K562 (cell line): ENCODE measurements around the gene DTL. TPM values are rescaled to one million over a fixed set of nuclear protein-coding genes. Genes with fewer than 3 reads are reported as not detected.

Experiments used
- ATAC-seq: fragments of 200-7000 bp; cut with Tn5 transposase; 3 replicates; pipeline ENCODE4 v1.9.1; 2020; ENCODE audit warnings: moderate library complexity
- BruUV-seq: library from RNA; stranded (reverse); fragments of 400-500 nt; replicated peaks from 2 replicates; lab custom pipeline; 2021; lab: Mats Ljungman, UMichigan
- CTCF ChIA-PET: fragments of 300-600 bp; formaldehyde crosslinking; extraction: SDS; loops from one replicate; lab custom pipeline; 2021; ENCODE audit warnings: low intra/inter-chr PET ratio; lab: Yijun Ruan, JAX
- POLR2A ChIA-PET: fragments of 300-600, 350-650 bp; sonication (Branson Sonifier 250); formaldehyde crosslinking; extraction: SDS; loops from one replicate; lab custom pipeline; 2021; ENCODE audit warnings: antibody characterized with exemption, inconsistent platforms; lab: Yijun Ruan, JAX
- DNase-seq, 4 experiments: peaks; one replicate each; pipeline versions ENCODE4 v3.0.0 to v3.0.0-alpha.2; 2011 to 2018; ENCODE audit warnings: low spot score in 3 of 4, mixed read lengths in 3 of 4; ENCODE audit errors: extremely low read depth in 1 of 4
- FAIRE-seq: peaks from 2 replicates; lab custom pipeline; 2011; peaks lifted over from hg19 to GRCh38; lab: Jason Lieb, UNC
- H2AFZ ChIP-seq: 2 replicates; pipeline ENCODE4 v1.6.0; 2011; ENCODE audit warnings: low read depth, low read length, control low read depth, inconsistent platforms
- H3K27ac ChIP-seq: fragments of 200-600 bp; 3 replicates; pipeline ENCODE4 v1.8.0; 2011; ENCODE audit warnings: low read depth, mild to moderate bottlenecking, control low read depth, inconsistent platforms, low read length, moderate library complexity, mixed read lengths; ENCODE audit errors: extremely low read depth
- H3K27me3 ChIP-seq, 2 experiments: fragments of 300-600 bp in 1 of 2; 2 replicates in 1 of 2; 3 replicates in 1 of 2; pipeline versions ENCODE4 v1.6.0 to v1.8.0; 2011; ENCODE audit warnings: inconsistent platforms in 2 of 2, low read length in 2 of 2, mild to moderate bottlenecking in 1 of 2, mixed read lengths in 1 of 2, moderate library complexity in 1 of 2; ENCODE audit not compliant: control insufficient read depth in 2 of 2, insufficient read depth in 2 of 2
- H3K36me3 ChIP-seq: fragments of 300-600 bp; 3 replicates; pipeline ENCODE4 v1.8.0; 2011; ENCODE audit warnings: mild to moderate bottlenecking, low read length, inconsistent platforms; ENCODE audit not compliant: control insufficient read depth, insufficient read depth
- H3K4me1 ChIP-seq, 2 experiments: fragments of 200-600 bp in 1 of 2; replicated peaks in 1 of 2; 2 replicates in 1 of 2; 3 replicates in 1 of 2; pipeline versions ENCODE4 v1.5.1 to v1.8.0; 2011; ENCODE audit warnings: inconsistent platforms in 2 of 2, low read length in 2 of 2, mild to moderate bottlenecking in 1 of 2, mixed read lengths in 1 of 2, moderate library complexity in 1 of 2; ENCODE audit not compliant: control insufficient read depth in 2 of 2, insufficient read depth in 2 of 2
- H3K4me2 ChIP-seq: 2 replicates; pipeline ENCODE4 v1.6.1; 2011; ENCODE audit warnings: low read length, control low read depth, inconsistent platforms, mixed read lengths; ENCODE audit not compliant: insufficient read depth
- H3K4me3 ChIP-seq: fragments of 200-600 bp; sonication (generic), shearing (Covaris generic); 2 replicates; pipeline ENCODE4 v1.5.1; 2016; ENCODE audit warnings: control low read depth, inconsistent platforms
- H3K79me2 ChIP-seq: fragments of 200-600 bp; 3 replicates; pipeline ENCODE4 v1.8.0; 2011; ENCODE audit warnings: low read length, inconsistent platforms; ENCODE audit not compliant: control insufficient read depth, insufficient read depth
- H3K9ac ChIP-seq, 2 experiments: 2 replicates each; pipeline versions ENCODE4 v1.6.0 to v1.6.1; 2011; ENCODE audit warnings: low read depth in 2 of 2, low read length in 2 of 2, control low read depth in 1 of 2, inconsistent platforms in 1 of 2, mild to moderate bottlenecking in 1 of 2, mixed read lengths in 1 of 2; ENCODE audit not compliant: insufficient read depth in 1 of 2
- H3K9me1 ChIP-seq: one replicate; pipeline ENCODE4 v1.6.0; 2011; ENCODE audit warnings: inconsistent platforms, mild to moderate bottlenecking, low read length, moderate library complexity; ENCODE audit not compliant: control insufficient read depth, insufficient read depth
- H3K9me3 ChIP-seq: replicated peaks from 2 replicates; pipeline ENCODE4 v1.5.1; 2011; ENCODE audit warnings: low read depth, low read length, inconsistent platforms; ENCODE audit not compliant: control insufficient read depth, insufficient read depth
- H4K20me1 ChIP-seq: replicated peaks from 2 replicates; pipeline ENCODE4 v1.6.1; 2011; ENCODE audit warnings: low read length, inconsistent platforms, mixed read lengths; ENCODE audit not compliant: control insufficient read depth, insufficient read depth
- AFF1 ChIP-seq, 2 experiments: fragments of 450-650 bp; IDR thresholded peaks; 2 replicates each; pipeline ENCODE4 v1.6.1; 2018; ENCODE audit warnings: mild to moderate bottlenecking in 2 of 2, low read depth in 1 of 2; ENCODE audit not compliant: partially characterized antibody in 2 of 2
- CCAR2 ChIP-seq: fragments of 200-400 bp; formaldehyde crosslinking; IDR thresholded peaks from 2 replicates; pipeline ENCODE4 v1.6.1; 2017; ENCODE audit warnings: mild to moderate bottlenecking, low read depth, low read length
- CTCFL ChIP-seq: IDR thresholded peaks from 2 replicates; pipeline ENCODE4 v1.6.1; 2011; ENCODE audit warnings: borderline replicate concordance, low read depth, mild to moderate bottlenecking, moderate library complexity, low read length; ENCODE audit not compliant: insufficient read depth, poor library complexity, severe bottlenecking
- PRDM10 ChIP-seq: fragments of 450-650 bp; IDR thresholded peaks from 2 replicates; pipeline ENCODE4 v1.6.1; 2018; ENCODE audit not compliant: partially characterized antibody
- PTRF ChIP-seq: fragments of 450-650 bp; IDR thresholded peaks from 2 replicates; pipeline ENCODE4 v1.6.1; 2016; ENCODE audit warnings: mild to moderate bottlenecking, missing genetic modification characterization, missing compliant biosample characterization
- ZNF518B ChIP-seq: fragments of 250-450 bp; sonication (Bioruptor Pico); IDR thresholded peaks from 2 replicates; pipeline ENCODE4 v1.5.0; 2021; ENCODE audit warnings: mild to moderate bottlenecking, moderate library complexity
- WGBS: fragments of 100-300 bp; shearing (Covaris generic); methylation state at CpG from one replicate; pipeline ENCODE4 v1.1.6; 2016; ENCODE audit warnings: low coverage, mixed read lengths; ENCODE audit not compliant: insufficient coverage; ENCODE audit errors: missing lambda C conversion rate; 5-methylcytosine and 5-hydroxymethylcytosine counted together
- in situ Hi-C: fragments of 300-500 bp; cut with MboI; formaldehyde crosslinking; loops from 4 replicates; pipeline ENCODE4 v1.15.0; 2018; ENCODE audit warnings: inconsistent platforms, mixed read lengths
- intact Hi-C: fragments of 100-400 bp; cut with micrococcal nuclease; formaldehyde crosslinking; loops from 2 replicates; pipeline ENCODE4 v1.14.2; 2022
- polyA plus RNA-seq, 8 experiments: library from polyadenylated mRNA; depleted of rRNA in 4 of 8; stranded (reverse) in 5 of 8; unstranded in 3 of 8; fragments of >200 nt; fragmentation: Nextera tagmentation in 2 of 8; fragmentation: Illumina TruSeq in 1 of 8; extraction: Ambion mirVana in 2 of 8; extraction: Trizol in 1 of 8; gene quantifications; 2 replicates each; pipeline versions ENCODE4 v1.2.1 to v1.2.3, GENCODE V29; 2011 to 2014; ENCODE audit warnings: inconsistent platforms in 1 of 8, missing spikeins in 1 of 8
- total RNA-seq, 7 experiments: library from RNA; depleted of rRNA in 6 of 7; stranded (reverse); fragments of >200 nt in 6 of 7; fragmentation: Illumina TruSeq in 2 of 7; extraction: Trizol in 2 of 7; gene quantifications; 2 replicates each; pipeline versions ENCODE4 v1.2.1 to v1.2.3, GENCODE V29; 2011 to 2021; ENCODE audit warnings: low replicate concordance in 1 of 7

DTL gene
- total and polyA plus RNA-seq, 9 of the 15 experiments (the other 6 are each of a cell fraction or from before 2014, with no cell fraction given): 38.3 to 81.0 (median 63.2) TPM

- no peak overlapping the region for H3K4me3 ChIP-seq
- ATAC-seq (no peak), FAIRE-seq (no peak), DNase-seq (no peak)
- peaks cover 73% of the 10 kb centered on the region for H3K36me3 ChIP-seq
- no peaks in the 10 kb centered on the region for H3K9me1 ChIP-seq
- ChIA-PET POLR2A (interaction anchor here (0.6 kb wide), 1 partner anchor 12 kb away, joined by 3 read pairs; no protein-coding TSS in a partner anchor), CTCF (no interaction called here)
- H3K9me3 ChIP-seq: no peaks in the 10 kb centered on the region
- H3K4me2 ChIP-seq: no peak overlapping the region
- H2AFZ ChIP-seq: no peak overlapping the region
- H3K79me2 ChIP-seq: no peaks in the 10 kb centered on the region
- intact Hi-C loops: no loop called here
- H3K27me3 ChIP-seq: no peaks in the 10 kb centered on the region
- in situ Hi-C loops: no loop called here
- no peaks in the 10 kb centered on the region; a peak in 1 of 5 replicates for H3K4me1 ChIP-seq
- WGBS: 95% methylated on average over 7 of the region's 7 CpGs
- BruUV-seq: no TSS peak
- H4K20me1 ChIP-seq: no peaks in the 10 kb centered on the region
- H3K27ac ChIP-seq: no peak overlapping the region
- H3K9ac ChIP-seq: no peak overlapping the region
- no peak for TF ChIP-seq ZNF518B
- no peak for TF ChIP-seq PTRF (tag)
- no peak for TF ChIP-seq AFF1 (IDR thresholded peaks at IDR 0.05; ENCODE audit: low read depth in 1 of 2, partially characterized antibody in 2 of 2)
- no peak for TF ChIP-seq CCAR2
- TF ChIP-seq CTCFL: no peak
- no peak for TF ChIP-seq PRDM10
Observed at GRCh38 chr1:212004895-212005608, 30.5 kb upstream of the DTL start.
